LNCaP clone FGC (cell line): Measurements from ENCODE around the gene LCE1B.

Experiments
- DNase-seq: peaks from one replicate; pipeline ENCODE4 v3.0.0-alpha.2; 2011; ENCODE audit warnings: low read depth
- H3K4me3 ChIP-seq: 2 replicates; pipeline ENCODE4 v1.5.1; 2011; ENCODE audit warnings: mild to moderate bottlenecking, low read depth, low read length, control low read depth
- TF ChIP-seq, protein P1 (sequence below): IDR thresholded peaks from 2 replicates; pipeline ENCODE4 v1.5.1; 2012; ENCODE audit warnings: mild to moderate bottlenecking; ENCODE audit not compliant: control insufficient read depth, insufficient read depth; ENCODE audit errors: extremely low read depth

Gene LCE1B

DNA sequence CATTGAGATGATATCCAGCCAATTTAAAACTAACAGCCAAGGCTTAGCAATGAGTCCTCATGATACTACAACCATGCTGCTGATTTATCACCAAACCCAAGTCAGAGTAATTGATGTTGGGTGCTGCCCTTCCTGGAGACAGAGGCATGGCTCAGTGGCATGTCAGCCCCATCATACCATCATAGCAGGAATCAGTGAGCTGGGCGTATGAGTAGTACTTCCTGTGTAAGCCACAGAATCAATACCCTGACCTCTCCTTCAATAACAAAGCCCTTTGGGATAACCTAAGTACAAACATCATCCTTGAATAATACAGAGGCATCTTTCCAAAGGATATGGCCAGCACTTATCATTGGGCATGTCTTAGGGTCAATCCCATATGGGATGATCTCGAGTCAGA, 28.7 kb upstream of the LCE1B start:
- H3K4me3 ChIP-seq = no peak overlapping the region
- TF ChIP-seq, protein P1, sequence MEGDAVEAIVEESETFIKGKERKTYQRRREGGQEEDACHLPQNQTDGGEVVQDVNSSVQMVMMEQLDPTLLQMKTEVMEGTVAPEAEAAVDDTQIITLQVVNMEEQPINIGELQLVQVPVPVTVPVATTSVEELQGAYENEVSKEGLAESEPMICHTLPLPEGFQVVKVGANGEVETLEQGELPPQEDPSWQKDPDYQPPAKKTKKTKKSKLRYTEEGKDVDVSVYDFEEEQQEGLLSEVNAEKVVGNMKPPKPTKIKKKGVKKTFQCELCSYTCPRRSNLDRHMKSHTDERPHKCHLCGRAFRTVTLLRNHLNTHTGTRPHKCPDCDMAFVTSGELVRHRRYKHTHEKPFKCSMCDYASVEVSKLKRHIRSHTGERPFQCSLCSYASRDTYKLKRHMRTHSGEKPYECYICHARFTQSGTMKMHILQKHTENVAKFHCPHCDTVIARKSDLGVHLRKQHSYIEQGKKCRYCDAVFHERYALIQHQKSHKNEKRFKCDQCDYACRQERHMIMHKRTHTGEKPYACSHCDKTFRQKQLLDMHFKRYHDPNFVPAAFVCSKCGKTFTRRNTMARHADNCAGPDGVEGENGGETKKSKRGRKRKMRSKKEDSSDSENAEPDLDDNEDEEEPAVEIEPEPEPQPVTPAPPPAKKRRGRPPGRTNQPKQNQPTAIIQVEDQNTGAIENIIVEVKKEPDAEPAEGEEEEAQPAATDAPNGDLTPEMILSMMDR = no peak
- no peak for DNase-seq

DNA sequence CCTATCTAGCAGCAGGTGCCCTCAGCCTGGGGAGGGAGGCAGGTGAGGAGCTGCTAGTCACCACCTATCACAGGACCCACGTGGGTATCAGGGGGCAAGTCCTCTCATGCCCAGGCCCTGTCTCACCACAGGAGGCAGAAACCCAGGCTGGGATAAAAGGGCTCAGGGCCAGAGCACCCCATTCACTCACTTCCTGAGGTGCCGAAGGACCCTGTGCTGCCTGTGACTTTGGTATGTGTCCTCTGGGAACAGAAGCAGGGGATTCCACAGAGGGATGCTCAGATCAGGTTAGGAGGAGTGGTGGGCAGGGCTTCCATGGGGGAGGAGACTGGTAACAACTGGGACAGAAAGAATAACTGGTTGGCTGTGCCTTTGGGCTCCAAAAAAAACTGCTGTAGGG, 25.7 kb upstream of the LCE1B start, which contains the start of gene LCE1E:
Gene LCE1E (plus strand): TSS at position 181 of the 400 bp plus-strand sequence. CDS start 1,043 bp downstream, outside the sequence.
- H3K4me3 ChIP-seq = no peak within 1 kb of the TSS
- no peak for DNase-seq
- TF ChIP-seq, protein P1 = no peak

DNA sequence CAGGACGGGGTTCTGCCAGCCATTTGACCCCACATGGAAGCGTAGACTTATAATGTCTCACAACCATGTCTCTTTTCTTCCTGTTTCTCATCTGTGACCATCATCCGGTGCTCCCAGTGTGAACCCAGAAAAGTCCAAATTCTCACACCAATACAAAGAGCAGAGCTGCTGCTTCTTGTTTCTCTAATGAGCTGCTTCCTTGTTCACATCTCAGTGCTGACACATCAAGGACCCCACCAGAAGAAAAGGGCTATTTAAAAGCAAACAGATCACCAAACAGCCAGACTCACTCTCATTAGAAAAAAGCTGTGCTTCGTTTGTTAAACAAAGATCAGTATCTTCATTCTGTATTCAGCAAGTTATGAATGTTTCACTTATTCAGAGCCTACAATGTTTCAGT, 16.1 kb upstream of the LCE1B start:
- TF ChIP-seq, protein P1 = no peak
- H3K4me3 ChIP-seq = no peak overlapping the region
- no peak for DNase-seq

DNA sequence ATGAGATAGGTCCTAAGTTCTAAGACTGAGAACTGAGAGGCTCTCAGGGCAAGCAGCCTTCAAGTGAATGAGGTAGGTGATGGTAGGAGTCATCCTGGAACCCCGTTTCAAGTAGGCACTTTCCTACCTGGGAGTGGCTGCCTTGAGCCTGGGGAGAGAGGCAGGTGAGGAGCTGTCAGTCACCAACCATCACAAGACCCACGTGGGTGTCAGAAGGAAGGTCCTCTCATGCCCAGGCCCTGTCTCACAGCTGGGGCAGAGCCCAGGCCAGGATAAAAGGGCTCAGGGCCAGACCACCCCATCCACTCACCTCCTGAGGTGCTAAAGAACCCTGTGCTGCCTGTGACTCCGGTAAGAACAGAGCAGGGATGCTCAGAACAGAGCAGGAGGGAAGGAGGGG, 15.3 kb upstream of the LCE1B start, which contains the start of gene LCE1D:
Gene LCE1D (plus strand): TSS at position 301 of the 400 bp plus-strand sequence. CDS start 1,074 bp downstream, outside the sequence.
- no peak for DNase-seq
- TF ChIP-seq, protein P1 = no peak
- H3K4me3 ChIP-seq = no peak within 1 kb of the TSS

DNA sequence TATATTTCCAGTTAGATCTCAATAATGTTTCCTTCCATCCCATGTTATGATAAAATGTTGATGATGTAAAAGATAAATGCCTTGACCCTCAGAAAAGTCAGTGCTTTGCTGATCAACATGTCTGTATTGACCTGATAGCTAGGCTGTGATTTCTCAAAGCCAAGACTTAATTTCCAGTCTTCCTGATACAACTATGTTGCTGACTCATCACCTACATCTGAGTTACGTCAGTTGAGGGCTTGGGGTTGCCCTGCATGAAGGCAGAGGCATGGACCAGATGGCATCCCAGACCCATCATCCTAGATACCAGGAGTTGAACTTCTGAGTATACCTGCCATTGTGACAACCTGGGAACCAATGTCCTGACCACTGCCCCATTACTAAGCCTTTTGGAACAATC, 10.4 kb upstream of the LCE1B start:
- TF ChIP-seq, protein P1 = no peak
- H3K4me3 ChIP-seq = no peak overlapping the region
- DNase-seq = no peak

DNA sequence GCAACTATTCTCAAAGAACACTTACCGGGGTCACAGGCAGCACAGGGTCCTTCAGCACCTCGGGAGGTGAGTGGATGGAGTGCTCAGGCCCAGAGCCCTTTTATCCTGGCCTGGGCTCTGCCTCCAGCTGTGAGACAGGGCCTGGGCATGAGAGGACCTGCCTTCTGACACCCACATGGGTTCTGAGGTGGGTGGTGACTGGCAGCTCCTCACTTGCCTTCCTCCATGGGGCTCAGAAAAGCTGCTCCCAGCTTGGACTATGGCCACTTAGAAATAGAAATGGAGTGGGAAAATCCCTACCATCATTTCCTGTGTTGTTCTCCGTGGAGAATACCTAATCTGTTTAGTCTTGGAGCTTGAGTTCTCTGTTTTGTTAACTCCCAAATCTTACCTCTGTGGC, 5.2 kb upstream of the LCE1B start, which contains the start of gene LCE1C:
Gene LCE1C (minus strand): TSS at position 76 of the 400 bp plus-strand sequence. CDS start 1,173 bp downstream, outside the sequence.
- H3K4me3 ChIP-seq = no peak within 1 kb of the TSS
- TF ChIP-seq, protein P1 = no peak
- no peak for DNase-seq

DNA sequence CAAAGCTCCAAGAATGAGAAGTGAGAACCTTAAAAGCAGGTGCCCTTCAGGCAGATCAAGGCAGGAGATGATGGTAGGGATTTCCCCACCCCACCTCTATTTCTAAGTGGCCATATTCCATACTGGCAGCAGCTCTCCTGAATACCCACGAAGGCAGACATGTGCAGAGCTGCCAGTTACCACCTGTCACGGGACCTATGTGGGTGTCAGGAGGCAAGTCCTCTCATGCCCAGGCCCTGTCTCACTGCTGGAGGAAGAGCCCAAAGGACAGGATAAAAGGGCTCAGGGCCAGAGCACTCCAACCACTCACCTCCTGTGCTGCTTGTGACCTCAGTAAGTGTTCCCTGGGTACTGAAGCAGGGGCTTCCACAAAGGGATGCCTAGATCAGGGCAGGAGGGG, 721 bp upstream of the LCE1B start:
- H3K4me3 ChIP-seq = no peak overlapping the region
- TF ChIP-seq, protein P1 = no peak
- no peak for DNase-seq
